ENCODE data around the gene RYK.

GRCh38 chr3:134194247-134194646 is 56.4 kb downstream of the RYK start:
- TF ChIP-seq CTCF (IDR thresholded peaks at IDR 0.05) (no peak), REST (IDR thresholded peaks at IDR 0.05) (no peak), NFE2L2 (conservative IDR thresholded peaks at IDR 0.05; ENCODE audit: low read length) (no peak), CEBPB (IDR thresholded peaks at IDR 0.05) (no peak), FOSL2 (IDR thresholded peaks at IDR 0.05) (no peak), FOSL2 (CRISPR knock-in tag; IDR thresholded peaks at IDR 0.05) (no peak), POLR2A (IDR thresholded peaks at IDR 0.05; ENCODE audit: low read length) (no peak)

Data from A549 (cell line).